ENCODE data around the gene IFNAR1. TPM values are rescaled to one million over a fixed set of nuclear protein-coding genes. Genes with fewer than 3 reads are reported as not detected.

Gene IFNAR1
- total and polyA plus RNA-seq, 9 of the 15 experiments (the other 6 are each of a cell fraction or from before 2014, with no cell fraction given) = 8.6 to 31.8 (median 14.8) TPM

- TF ChIP-seq ZFP30 (CRISPR knock-in tag; IDR thresholded peaks at IDR 0.05; ENCODE audit: borderline replicate concordance) (no peak), ZC3H11A (IDR thresholded peaks at IDR 0.05; ENCODE audit: low read depth, low read length) (no peak), TAL1 (IDR thresholded peaks at IDR 0.05) (peak; percentile 97), CBX3 (IDR thresholded peaks at IDR 0.05; ENCODE audit: borderline replicate concordance in 1 of 2, low read length in 2 of 2) (no peak), ELF4 (CRISPR knock-in tag; IDR thresholded peaks at IDR 0.05) (peak; percentile 33; the same call in 1 of the 2 replicates), NONO (IDR thresholded peaks at IDR 0.05; ENCODE audit: low read depth in 2 of 2, low read length in 1 of 2) (peak in 1 of 2 experiments; percentile 43; a peak in 1 of 4 replicates), HNRNPH1 (optimal IDR thresholded peaks at IDR 0.05; ENCODE audit: low read depth, low read length) (no peak), JUN (IDR thresholded peaks at IDR 0.05; ENCODE audit: borderline replicate concordance, low read depth, low read length) (0 out of 2 replicates have a peak, but pooled peaks have one; percentile 34), JUN (CRISPR knock-in tag; IDR thresholded peaks at IDR 0.05; ENCODE audit: borderline replicate concordance) (no peak), ADNP (tag; IDR thresholded peaks at IDR 0.05) (peak; percentile 80), CC2D1A (IDR thresholded peaks at IDR 0.05) (peak; percentile 92), E4F1 (CRISPR knock-in tag; IDR thresholded peaks at IDR 0.05; ENCODE audit: borderline replicate concordance) (no peak), PHF21A (IDR thresholded peaks at IDR 0.05; ENCODE audit: borderline replicate concordance, low read depth) (0 out of 2 replicates have a peak, but pooled peaks have one; percentile 13), PPARD (CRISPR knock-in tag; IDR thresholded peaks at IDR 0.05) (no peak), HDAC2 (IDR thresholded peaks at IDR 0.05) (peak; percentile 98), CBFA2T3 (IDR thresholded peaks at IDR 0.05) (peak; percentile 98), BMI1 (IDR thresholded peaks at IDR 0.05; ENCODE audit: low read length) (no peak), FOXJ2 (tag; IDR thresholded peaks at IDR 0.05) (peak; percentile 44; the same call in 1 of the 2 replicates), SRSF3 (IDR thresholded peaks at IDR 0.05; ENCODE audit: insufficient read depth, low read length) (no peak)
- TF ChIP-seq, protein P1, sequence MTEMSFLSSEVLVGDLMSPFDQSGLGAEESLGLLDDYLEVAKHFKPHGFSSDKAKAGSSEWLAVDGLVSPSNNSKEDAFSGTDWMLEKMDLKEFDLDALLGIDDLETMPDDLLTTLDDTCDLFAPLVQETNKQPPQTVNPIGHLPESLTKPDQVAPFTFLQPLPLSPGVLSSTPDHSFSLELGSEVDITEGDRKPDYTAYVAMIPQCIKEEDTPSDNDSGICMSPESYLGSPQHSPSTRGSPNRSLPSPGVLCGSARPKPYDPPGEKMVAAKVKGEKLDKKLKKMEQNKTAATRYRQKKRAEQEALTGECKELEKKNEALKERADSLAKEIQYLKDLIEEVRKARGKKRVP (CRISPR knock-in tag; IDR thresholded peaks at IDR 0.05) = no peak
- TF ChIP-seq, protein P2, sequence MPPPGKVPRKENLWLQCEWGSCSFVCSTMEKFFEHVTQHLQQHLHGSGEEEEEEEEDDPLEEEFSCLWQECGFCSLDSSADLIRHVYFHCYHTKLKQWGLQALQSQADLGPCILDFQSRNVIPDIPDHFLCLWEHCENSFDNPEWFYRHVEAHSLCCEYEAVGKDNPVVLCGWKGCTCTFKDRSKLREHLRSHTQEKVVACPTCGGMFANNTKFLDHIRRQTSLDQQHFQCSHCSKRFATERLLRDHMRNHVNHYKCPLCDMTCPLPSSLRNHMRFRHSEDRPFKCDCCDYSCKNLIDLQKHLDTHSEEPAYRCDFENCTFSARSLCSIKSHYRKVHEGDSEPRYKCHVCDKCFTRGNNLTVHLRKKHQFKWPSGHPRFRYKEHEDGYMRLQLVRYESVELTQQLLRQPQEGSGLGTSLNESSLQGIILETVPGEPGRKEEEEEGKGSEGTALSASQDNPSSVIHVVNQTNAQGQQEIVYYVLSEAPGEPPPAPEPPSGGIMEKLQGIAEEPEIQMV (tag; conservative IDR thresholded peaks at IDR 0.05; ENCODE audit: low read depth) = no peak
- TF ChIP-seq, protein P3, sequence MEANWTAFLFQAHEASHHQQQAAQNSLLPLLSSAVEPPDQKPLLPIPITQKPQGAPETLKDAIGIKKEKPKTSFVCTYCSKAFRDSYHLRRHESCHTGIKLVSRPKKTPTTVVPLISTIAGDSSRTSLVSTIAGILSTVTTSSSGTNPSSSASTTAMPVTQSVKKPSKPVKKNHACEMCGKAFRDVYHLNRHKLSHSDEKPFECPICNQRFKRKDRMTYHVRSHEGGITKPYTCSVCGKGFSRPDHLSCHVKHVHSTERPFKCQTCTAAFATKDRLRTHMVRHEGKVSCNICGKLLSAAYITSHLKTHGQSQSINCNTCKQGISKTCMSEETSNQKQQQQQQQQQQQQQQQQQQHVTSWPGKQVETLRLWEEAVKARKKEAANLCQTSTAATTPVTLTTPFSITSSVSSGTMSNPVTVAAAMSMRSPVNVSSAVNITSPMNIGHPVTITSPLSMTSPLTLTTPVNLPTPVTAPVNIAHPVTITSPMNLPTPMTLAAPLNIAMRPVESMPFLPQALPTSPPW (CRISPR knock-in tag; IDR thresholded peaks at IDR 0.05) = peak; percentile 71
Observed at GRCh38 chr21:33386222-33386784, 61.5 kb downstream of the IFNAR1 start (continued).
